GM10248 (cell line): ENCODE data around the gene HSD17B3.

Experiments used
- CTCF ChIA-PET: fragments of 300-600 bp; sonication (Branson Sonifier 250); formaldehyde crosslinking; extraction: SDS; loops from one replicate; lab custom pipeline; 2021; ENCODE audit warnings: antibody characterized with exemption; lab: Yijun Ruan, JAX
- POLR2A ChIA-PET: fragments of 350-650 bp; sonication (Branson Sonifier 250); formaldehyde crosslinking; extraction: SDS; loops from one replicate; lab custom pipeline; 2020; ENCODE audit warnings: antibody characterized with exemption; lab: Yijun Ruan, JAX
- DNase-seq: peaks from one replicate; pipeline ENCODE4 v3.0.0; 2012; ENCODE audit errors: extremely low spot score
- CTCF ChIP-seq: IDR thresholded peaks from 2 replicates; pipeline ENCODE4 v1.5.1; 2012; ENCODE audit warnings: mild to moderate bottlenecking, low read depth; ENCODE audit errors: extremely low read depth, missing control alignments, control extremely low read depth

The HSD17B3 gene

DNA sequence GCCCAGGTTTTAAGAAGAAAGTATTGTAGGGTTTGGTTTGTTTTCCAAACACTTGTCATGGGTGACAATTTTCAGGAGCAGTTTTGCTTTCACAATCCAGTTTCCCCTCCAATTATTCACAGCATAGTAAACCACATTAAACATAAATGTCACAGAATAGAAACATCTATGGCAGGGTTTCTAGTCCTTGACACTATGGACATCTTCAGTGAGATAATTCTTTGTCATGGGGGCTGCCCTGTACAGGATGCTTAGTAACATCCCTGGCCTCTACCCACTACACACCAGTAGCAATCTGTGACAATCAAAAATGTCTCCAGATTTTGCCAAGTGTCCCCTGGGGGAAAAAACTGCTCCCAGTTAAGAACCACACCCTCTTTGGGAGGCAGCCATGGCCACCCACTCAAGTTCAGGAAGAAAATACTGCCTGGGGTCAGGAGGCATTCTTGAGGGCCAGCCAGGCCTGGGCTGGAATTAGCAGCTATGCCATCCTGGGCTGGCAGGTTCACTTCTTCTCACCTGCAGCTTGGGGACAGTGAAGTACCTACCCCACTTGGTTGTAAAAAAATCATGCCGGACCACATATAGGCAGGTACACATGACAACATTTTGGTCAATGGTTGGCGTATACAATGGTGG is 116.3 kb downstream of the HSD17B3 start:
- no peak for TF ChIP-seq CTCF
- ChIA-PET CTCF (no interaction called here), POLR2A (no interaction called here)
- no peak for DNase-seq
